SU-DHL-6 (cell line): Measurements from ENCODE around the gene TRIM10.

ENCODE experiments used
- H2AFZ ChIP-seq: fragments of 200-600 bp; sonication (generic); 2 replicates; pipeline ENCODE4 v1.6.1; 2014; ENCODE audit warnings: low read depth, mild to moderate bottlenecking, moderate library complexity, mixed read lengths, antibody characterized with exemption, low read length; ENCODE audit not compliant: severe bottlenecking
- H3F3A ChIP-seq: fragments of 200-600 bp; shearing (Covaris generic); 2 replicates; pipeline ENCODE4 v1.6.0; 2016; ENCODE audit warnings: antibody characterized with exemption, mild to moderate bottlenecking; ENCODE audit not compliant: insufficient read depth
- H3K27ac ChIP-seq: fragments of 200-600 bp; sonication (generic); 2 replicates; pipeline ENCODE4 v1.5.1; 2016; ENCODE audit warnings: low read depth, mild to moderate bottlenecking, low read length, moderate library complexity, mixed read lengths
- H3K27me3 ChIP-seq: fragments of 200-600 bp; sonication (generic), shearing (Covaris generic); 2 replicates; pipeline ENCODE4 v1.6.0; 2014; ENCODE audit warnings: mild to moderate bottlenecking, low read length
- H3K36me3 ChIP-seq: fragments of 200-600 bp; sonication (generic); 2 replicates; pipeline ENCODE4 v1.6.1; 2014; ENCODE audit warnings: mild to moderate bottlenecking, low read length, mixed read lengths
- H3K4me2 ChIP-seq: fragments of 300-600, 200-600 bp; shearing (Covaris generic), sonication (generic); 2 replicates; pipeline ENCODE4 v1.6.0; 2014; ENCODE audit warnings: low read length, low read depth, mild to moderate bottlenecking; ENCODE audit not compliant: poor library complexity, severe bottlenecking
- H3K4me3 ChIP-seq: fragments of 200-600 bp; sonication (generic); 2 replicates; pipeline ENCODE4 v1.5.1; 2014; ENCODE audit warnings: antibody characterized with exemption, low read length, mild to moderate bottlenecking, mixed read lengths; ENCODE audit not compliant: insufficient read depth, poor library complexity, severe bottlenecking
- H3K79me2 ChIP-seq: fragments of 200-600 bp; sonication (generic); 2 replicates; pipeline ENCODE4 v1.6.1; 2014; ENCODE audit warnings: mild to moderate bottlenecking, low read length, moderate library complexity; ENCODE audit not compliant: insufficient read depth
- H3K9ac ChIP-seq: fragments of 200-600 bp; sonication (generic); 2 replicates; pipeline ENCODE4 v1.7.0; 2014; ENCODE audit warnings: mild to moderate bottlenecking, low read length
- H3K9me2 ChIP-seq: fragments of 200-600 bp; sonication (generic); replicated peaks from 2 replicates; pipeline ENCODE4 v1.6.1; 2014; ENCODE audit warnings: low read length; ENCODE audit not compliant: insufficient read depth
- H3K9me3 ChIP-seq: fragments of 200-600 bp; sonication (generic); 2 replicates; pipeline ENCODE4 v1.6.1; 2014; ENCODE audit warnings: low read length, mixed read lengths; ENCODE audit not compliant: insufficient read depth
- H4K20me1 ChIP-seq: fragments of 200-600 bp; sonication (generic); 2 replicates; pipeline ENCODE4 v1.6.1; 2014; ENCODE audit warnings: low read depth, mild to moderate bottlenecking, antibody characterized with exemption, low read length, moderate library complexity, mixed read lengths
- CTCF ChIP-seq: fragments of 200-600 bp; sonication (generic); IDR thresholded peaks from one replicate; pipeline ENCODE4 v1.5.1; 2017; ENCODE audit warnings: antibody characterized with exemption, mild to moderate bottlenecking, low read length, moderate library complexity; ENCODE audit not compliant: insufficient read depth, poor library complexity, severe bottlenecking
- EZH2phosphoT487 ChIP-seq: fragments of 200-600 bp; sonication (generic), shearing (Covaris generic); conservative IDR thresholded peaks from 2 replicates; pipeline ENCODE4 v1.6.1; 2018; ENCODE audit warnings: mild to moderate bottlenecking, antibody characterized with exemption, low read length, moderate library complexity, mixed read lengths

The TRIM10 gene

GRCh38 chr6:30155520-30156261 lies 5.3 kb downstream of the TRIM10 start:
- Histone ChIP-seq H3K36me3 (no peaks in the 10 kb centered on the region), H3K9ac (no peak overlapping the region), H3K79me2 (no peaks in the 10 kb centered on the region), H3K9me2 (no peaks in the 10 kb centered on the region), H4K20me1 (no peaks in the 10 kb centered on the region), H3K4me3 (no peak overlapping the region), H2AFZ (no peak overlapping the region), H3K9me3 (no peaks in the 10 kb centered on the region), H3K4me2 (no peak overlapping the region), H3K27me3 (no peaks in the 10 kb centered on the region), H3F3A (no peaks in the 10 kb centered on the region), H3K27ac (no peak overlapping the region)
- TF ChIP-seq EZH2phosphoT487 (no peak), CTCF (no peak)

GRCh38 chr6:30154709-30155519 lies 6.1 kb downstream of the TRIM10 start:
- Histone ChIP-seq H3K9me2 (no peaks in the 10 kb centered on the region), H3K27ac (no peak overlapping the region), H3K79me2 (no peaks in the 10 kb centered on the region), H3K36me3 (no peaks in the 10 kb centered on the region), H3F3A (no peaks in the 10 kb centered on the region), H4K20me1 (no peaks in the 10 kb centered on the region), H3K4me2 (no peak overlapping the region), H3K9ac (no peak overlapping the region), H3K4me3 (no peak overlapping the region), H3K27me3 (no peaks in the 10 kb centered on the region), H3K9me3 (no peaks in the 10 kb centered on the region), H2AFZ (no peak overlapping the region)
- no peak for TF ChIP-seq CTCF
- no peak for TF ChIP-seq EZH2phosphoT487

- H3K9me3 ChIP-seq, result no peaks in the 10 kb centered on the region
- H4K20me1 ChIP-seq, result no peaks in the 10 kb centered on the region
- no peak overlapping the region for H3K27ac ChIP-seq
- H3K4me3 ChIP-seq, result no peak overlapping the region
- no peaks in the 10 kb centered on the region for H3K27me3 ChIP-seq
- no peak overlapping the region for H3K4me2 ChIP-seq
- TF ChIP-seq EZH2phosphoT487 (no peak), CTCF (no peak)
- H3K9me2 ChIP-seq, result no peaks in the 10 kb centered on the region
- no peaks in the 10 kb centered on the region for H3F3A ChIP-seq
- no peak overlapping the region for H3K9ac ChIP-seq
- H2AFZ ChIP-seq, result no peak overlapping the region
- no peaks in the 10 kb centered on the region for H3K36me3 ChIP-seq
- H3K79me2 ChIP-seq, result no peaks in the 10 kb centered on the region
Observed at GRCh38 chr6:30154061-30154460, 7.0 kb downstream of the TRIM10 start.
